HCT116 (cell line): Measurements from ENCODE around the gene PVALEF.

Source experiments
- CTCF ChIP-seq, 3 experiments: fragments of 200-600 bp in 1 of 3; sonication (generic) in 1 of 3; IDR thresholded peaks in 2 of 3; conservative IDR thresholded peaks in 1 of 3; 2 replicates each; pipeline ENCODE4 v1.5.1; 2012 to 2017; ENCODE audit warnings: low read depth in 2 of 3, low read length in 2 of 3, antibody characterized with exemption in 1 of 3, borderline replicate concordance in 1 of 3, control low read depth in 1 of 3, mild to moderate bottlenecking in 1 of 3, mixed read lengths in 1 of 3, mixed run types in 1 of 3, moderate library complexity in 1 of 3; ENCODE audit not compliant: insufficient read depth in 1 of 3
- EZH2 ChIP-seq: fragments of 200-600 bp; sonication (generic); IDR thresholded peaks from 2 replicates; pipeline ENCODE4 v1.6.1; 2017; ENCODE audit warnings: antibody characterized with exemption, mixed run types
- EZH2phosphoT487 ChIP-seq: fragments of 200-600 bp; IDR thresholded peaks from 2 replicates; pipeline ENCODE4 v1.6.1; 2018; ENCODE audit warnings: antibody characterized with exemption, borderline replicate concordance
- FOSL1 ChIP-seq: IDR thresholded peaks from 2 replicates; pipeline ENCODE4 v1.6.1; 2012; ENCODE audit warnings: low read depth
- JUND ChIP-seq: IDR thresholded peaks from 2 replicates; pipeline ENCODE4 v1.6.1; 2012
- POLR2A ChIP-seq: IDR thresholded peaks from 2 replicates; pipeline ENCODE4 v1.7.0; 2011; ENCODE audit warnings: borderline replicate concordance; ENCODE audit not compliant: insufficient read depth, insufficient read length; ENCODE audit errors: extremely low read depth
- POLR2AphosphoS5 ChIP-seq: IDR thresholded peaks from 2 replicates; pipeline ENCODE4 v1.6.1; 2011; ENCODE audit warnings: mild to moderate bottlenecking, low read depth, low read length, moderate library complexity
- RAD21 ChIP-seq: IDR thresholded peaks from 2 replicates; pipeline ENCODE4 v1.6.1; 2012; ENCODE audit warnings: low read depth, mild to moderate bottlenecking

GRCh38 chr17:81157848-81158687 is 7.2 kb upstream of the PVALEF start:
- TF ChIP-seq CTCF (IDR thresholded peaks at IDR 0.05 in 2 of 3, conservative IDR thresholded peaks at IDR 0.05 in 1 of 3; ENCODE audit: borderline replicate concordance in 1 of 3, insufficient read depth in 1 of 3, low read depth in 2 of 3, low read length in 2 of 3): no peak
- no peak for TF ChIP-seq POLR2A
- TF ChIP-seq POLR2AphosphoS5: no peak
- TF ChIP-seq FOSL1: no peak
- no peak for TF ChIP-seq RAD21
- no peak for TF ChIP-seq EZH2
- no peak for TF ChIP-seq JUND
- TF ChIP-seq EZH2phosphoT487: no peak
